Gastrocnemius medialis (tissue), 4 donors: ENCODE results near the gene PNRC1. TPM values are rescaled to one million over a fixed set of nuclear protein-coding genes. Genes with fewer than 3 reads are reported as not detected.

Source experiments
- ATAC-seq, 2 donors: fragments of 150-250 bp; one replicate each; pipeline ENCODE4 v1.9.1; 2016
- DNase-seq, 2 donors: peaks; one replicate each; pipeline ENCODE4 v3.0.0-alpha.2; 2019
- H3K27ac ChIP-seq, 4 donors: fragments of 200-600 bp; sonication (generic); 1 replicate in 1 of 4; 2 replicates in 3 of 4; pipeline ENCODE4 v1.5.1; 2016 to 2018; ENCODE audit warnings: mild to moderate bottlenecking in 2 of 4, moderate library complexity in 1 of 4
- H3K27me3 ChIP-seq, 3 donors: fragments of 200-600 bp; sonication (generic) in 2 of 3; 1 replicate in 1 of 3; 2 replicates in 2 of 3; pipeline versions ENCODE4 v1.5.1 to v1.6.0; 2016 to 2019; ENCODE audit warnings: mild to moderate bottlenecking in 1 of 3, moderate library complexity in 1 of 3
- H3K36me3 ChIP-seq, 2 donors: fragments of 200-600 bp; sonication (generic) in 1 of 2; one replicate each; pipeline ENCODE4 v1.5.1; 2017 to 2018
- H3K4me1 ChIP-seq, 2 donors: fragments of 200-600 bp; sonication (generic) in 1 of 2; one replicate each; pipeline ENCODE4 v1.5.1; 2016 to 2017; ENCODE audit warnings: mild to moderate bottlenecking in 2 of 2
- H3K4me3 ChIP-seq, 4 donors: fragments of 200-600 bp; sonication (generic) in 3 of 4; 1 replicate in 1 of 4; 2 replicates in 3 of 4; pipeline ENCODE4 v1.5.1; 2016 to 2019; ENCODE audit warnings: mild to moderate bottlenecking in 2 of 4
- H3K9me3 ChIP-seq, 3 donors: fragments of 200-600 bp; sonication (generic) in 2 of 3; 1 replicate in 1 of 3; 2 replicates in 2 of 3; pipeline ENCODE4 v1.5.1; 2016 to 2019
- POLR2A ChIP-seq, 2 donors: fragments of 450-650 bp; IDR thresholded peaks; one replicate each; pipeline ENCODE4 v1.6.1; 2017; ENCODE audit warnings: antibody characterized with exemption in 2 of 2, mild to moderate bottlenecking in 2 of 2, moderate library complexity in 2 of 2
- in situ Hi-C, 4 donors: fragments of 200-750 bp; cut with MboI; loops; one replicate each; pipeline versions ENCODE4 v1.15.0 to v1.8.0; 2017; ENCODE audit warnings: low sequenced_read_pairs in 4 of 4
- intact Hi-C: fragments of 100-400 bp; cut with DNase I; formaldehyde crosslinking; loops from one replicate; pipeline ENCODE4 v1.15.1; 2023; ENCODE audit warnings: low total_unique reads
- total RNA-seq, 4 donors: library from RNA; depleted of rRNA; stranded (reverse); fragments of >200 nt; gene quantifications; one replicate each; pipeline versions ENCODE4 v1.1.0 to v1.2.3, GENCODE V29; 2016
- TF ChIP-seq, protein P1 (sequence below), 5 experiments: fragments of 450-650 bp in 3 of 5; fragments of 200-600 bp in 2 of 5; sonication (generic) in 2 of 5; IDR thresholded peaks in 4 of 5; conservative IDR thresholded peaks in 1 of 5; 1 replicate in 4 of 5; 2 replicates in 1 of 5; pipeline ENCODE4 v1.5.1; 2016 to 2019; ENCODE audit warnings: antibody characterized with exemption in 5 of 5, mild to moderate bottlenecking in 3 of 5, moderate library complexity in 3 of 5

The PNRC1 gene
- total RNA-seq, 4 donors from 2014 or later: 229 to 458 (median 311) TPM

DNA sequence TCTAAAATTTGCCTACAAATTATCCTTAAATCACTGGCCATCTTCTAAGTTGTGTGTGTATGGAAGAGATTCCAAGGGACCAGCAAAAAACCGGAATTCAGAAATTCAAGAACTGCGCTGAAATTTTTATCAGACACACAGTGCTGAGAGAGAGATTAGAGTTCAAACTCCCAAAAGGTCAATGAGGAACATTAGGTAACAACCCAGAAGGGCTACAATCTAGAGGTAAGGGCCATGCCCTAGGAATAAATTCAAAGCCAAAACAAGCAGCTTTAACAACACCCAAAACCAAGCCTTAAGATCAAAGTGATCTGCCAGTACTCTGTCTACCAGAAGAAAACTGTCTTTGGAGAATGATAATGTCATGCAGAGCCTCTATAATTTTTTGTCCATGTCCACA, 19.6 kb downstream of the PNRC1 start:
- no peak for ATAC-seq
- TF ChIP-seq, protein P1, sequence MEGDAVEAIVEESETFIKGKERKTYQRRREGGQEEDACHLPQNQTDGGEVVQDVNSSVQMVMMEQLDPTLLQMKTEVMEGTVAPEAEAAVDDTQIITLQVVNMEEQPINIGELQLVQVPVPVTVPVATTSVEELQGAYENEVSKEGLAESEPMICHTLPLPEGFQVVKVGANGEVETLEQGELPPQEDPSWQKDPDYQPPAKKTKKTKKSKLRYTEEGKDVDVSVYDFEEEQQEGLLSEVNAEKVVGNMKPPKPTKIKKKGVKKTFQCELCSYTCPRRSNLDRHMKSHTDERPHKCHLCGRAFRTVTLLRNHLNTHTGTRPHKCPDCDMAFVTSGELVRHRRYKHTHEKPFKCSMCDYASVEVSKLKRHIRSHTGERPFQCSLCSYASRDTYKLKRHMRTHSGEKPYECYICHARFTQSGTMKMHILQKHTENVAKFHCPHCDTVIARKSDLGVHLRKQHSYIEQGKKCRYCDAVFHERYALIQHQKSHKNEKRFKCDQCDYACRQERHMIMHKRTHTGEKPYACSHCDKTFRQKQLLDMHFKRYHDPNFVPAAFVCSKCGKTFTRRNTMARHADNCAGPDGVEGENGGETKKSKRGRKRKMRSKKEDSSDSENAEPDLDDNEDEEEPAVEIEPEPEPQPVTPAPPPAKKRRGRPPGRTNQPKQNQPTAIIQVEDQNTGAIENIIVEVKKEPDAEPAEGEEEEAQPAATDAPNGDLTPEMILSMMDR (IDR thresholded peaks at IDR 0.05 in 4 of 5, conservative IDR thresholded peaks at IDR 0.05 in 1 of 5): no peak
- no peak for TF ChIP-seq POLR2A (IDR thresholded peaks at IDR 0.05)
- Histone ChIP-seq H3K4me1 (no peaks in the 10 kb centered on the region), H3K9me3 (no peaks in the 10 kb centered on the region), H3K27ac (no peak overlapping the region), H3K4me3 (no peak overlapping the region), H3K36me3 (no peaks in the 10 kb centered on the region), H3K27me3 (no peaks in the 10 kb centered on the region)
- in situ Hi-C loops: no loop called here
- DNase-seq: no peak
- intact Hi-C loops: no loop called here

DNA sequence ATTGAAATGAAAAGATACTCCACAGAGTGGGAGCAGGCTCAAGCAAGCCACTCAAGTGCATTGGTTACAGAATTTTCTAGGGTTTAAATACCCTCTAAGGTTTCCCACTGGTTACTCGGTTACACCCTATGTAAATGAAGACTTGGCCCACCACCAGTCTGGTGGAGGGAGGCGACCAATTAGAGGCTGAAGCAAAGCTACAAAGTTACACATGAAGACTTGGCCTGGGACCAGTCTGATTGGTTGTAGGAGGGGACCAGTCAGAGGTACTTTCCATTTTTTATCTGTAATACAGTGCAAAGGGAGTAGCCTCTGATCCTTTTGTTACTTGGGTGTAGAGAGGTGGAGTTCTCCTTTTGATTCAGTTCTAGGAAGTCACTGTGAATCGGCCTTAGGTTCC, 29.7 kb downstream of the PNRC1 start:
- H3K27ac ChIP-seq: no peak overlapping the region
- DNase-seq: no peak
- in situ Hi-C loops (loop anchor here in 1 of 4 donors (10.0 kb wide), 1 partner anchor 125 kb away; no protein-coding TSS in a partner anchor), intact Hi-C loops (no loop called here)
- H3K4me3 ChIP-seq: no peak overlapping the region
- no peaks in the 10 kb centered on the region for H3K36me3 ChIP-seq
- no peaks in the 10 kb centered on the region for H3K27me3 ChIP-seq
- no peaks in the 10 kb centered on the region for H3K9me3 ChIP-seq
- no peak for ATAC-seq
- no peak for TF ChIP-seq POLR2A (IDR thresholded peaks at IDR 0.05)
- TF ChIP-seq, protein P1 (IDR thresholded peaks at IDR 0.05 in 4 of 5, conservative IDR thresholded peaks at IDR 0.05 in 1 of 5): no peak
- H3K4me1 ChIP-seq: no peaks in the 10 kb centered on the region

DNA sequence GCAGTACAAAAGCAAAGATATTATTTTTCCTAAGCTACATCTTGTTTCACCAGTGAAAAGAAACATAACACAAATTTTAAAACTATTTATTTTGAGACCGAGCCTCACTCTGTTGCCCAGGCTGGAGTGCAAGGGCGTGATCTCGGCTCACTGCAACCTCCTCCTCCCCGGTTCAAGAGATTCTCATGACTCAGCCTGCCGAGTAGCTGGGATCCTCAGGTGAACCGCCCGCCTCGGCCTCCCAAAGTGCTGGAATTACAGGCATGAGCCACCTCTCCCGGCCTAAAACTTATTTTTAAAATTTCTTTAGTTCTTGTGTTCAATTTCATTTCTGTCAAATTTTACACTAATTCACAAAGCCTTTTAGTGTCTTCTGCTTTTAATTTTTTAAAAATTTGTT, 31.4 kb downstream of the PNRC1 start:
- no peak overlapping the region for H3K4me3 ChIP-seq
- TF ChIP-seq POLR2A (IDR thresholded peaks at IDR 0.05): no peak
- TF ChIP-seq, protein P1 (IDR thresholded peaks at IDR 0.05 in 4 of 5, conservative IDR thresholded peaks at IDR 0.05 in 1 of 5): no peak
- in situ Hi-C loops (loop anchor here in 1 of 4 donors (10.0 kb wide), 1 partner anchor 127 kb away; no protein-coding TSS in a partner anchor), intact Hi-C loops (no loop called here)
- H3K36me3 ChIP-seq: no peaks in the 10 kb centered on the region
- H3K9me3 ChIP-seq: no peaks in the 10 kb centered on the region
- no peaks in the 10 kb centered on the region for H3K27me3 ChIP-seq
- no peak for ATAC-seq
- H3K27ac ChIP-seq: no peak overlapping the region
- H3K4me1 ChIP-seq: peaks cover 6 to 11% of the 10 kb centered on the region in 2 donors
- no peak for DNase-seq

DNA sequence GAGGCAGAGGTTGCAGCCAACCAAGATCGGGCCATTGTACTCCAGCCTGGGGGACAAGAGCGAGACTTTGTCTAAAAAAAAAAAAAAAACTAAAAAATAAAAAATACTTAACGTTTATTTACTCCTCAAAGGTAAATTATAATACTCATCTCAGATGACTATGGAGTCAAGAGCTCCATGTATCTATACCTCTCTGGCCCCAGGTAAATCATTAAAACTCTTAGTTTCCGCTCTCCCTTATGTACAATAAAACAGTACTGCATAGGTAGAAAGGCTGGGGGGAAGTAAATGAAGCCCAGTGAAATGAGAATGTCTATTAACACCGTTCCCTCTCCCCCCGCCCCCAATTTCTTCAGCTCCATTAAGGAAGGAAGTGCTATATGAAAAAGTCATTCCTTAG, 36.2 kb downstream of the PNRC1 start:
- Histone ChIP-seq H3K27ac (no peak overlapping the region), H3K9me3 (no peaks in the 10 kb centered on the region), H3K4me1 (peaks cover 9 to 13% of the 10 kb centered on the region in 2 donors), H3K4me3 (peak overlapping the region; percentile 58 to 86 (median 70)), H3K27me3 (no peaks in the 10 kb centered on the region), H3K36me3 (no peaks in the 10 kb centered on the region)
- no peak for ATAC-seq
- intact Hi-C loops: loop anchor here (1.0 kb wide), 1 partner anchor 131 kb away; no protein-coding TSS in a partner anchor
- TF ChIP-seq POLR2A (IDR thresholded peaks at IDR 0.05): no peak
- TF ChIP-seq, protein P1 (IDR thresholded peaks at IDR 0.05 in 4 of 5, conservative IDR thresholded peaks at IDR 0.05 in 1 of 5): no peak
- no peak for DNase-seq
- in situ Hi-C loops: loop anchor here in 1 of 4 donors (10.0 kb wide), 1 partner anchor 132 kb away; no protein-coding TSS in a partner anchor
